OCI-LY7 (cell line): ENCODE measurements around the gene CCK. TPM values are rescaled to one million over a fixed set of nuclear protein-coding genes. Genes with fewer than 3 reads are reported as not detected.

ENCODE experiments used
- BruUV-seq: library from RNA; stranded (reverse); fragments of 400-500 nt; replicated peaks from 2 replicates; lab custom pipeline; 2021; lab: Mats Ljungman, UMichigan
- CTCF ChIA-PET: fragments of 300-600 bp; sonication (Branson Sonifier 250); formaldehyde crosslinking; loops from one replicate; lab custom pipeline; 2022; ENCODE audit warnings: antibody characterized with exemption; ENCODE audit not compliant: unreplicated experiment; lab: Charles Lee
- POLR2A ChIA-PET: fragments of 300-600 bp; sonication (Branson Sonifier 250); formaldehyde crosslinking; loops from one replicate; lab custom pipeline; 2022; ENCODE audit warnings: antibody characterized with exemption; lab: Charles Lee
- DNase-seq: peaks from one replicate; pipeline ENCODE4 v3.0.0-alpha.2; 2015; ENCODE audit warnings: low spot score
- H2AFZ ChIP-seq: fragments of 200-600 bp; sonication (generic), shearing (Covaris generic); 2 replicates; pipeline ENCODE4 v1.6.1; 2014; ENCODE audit warnings: mild to moderate bottlenecking, antibody characterized with exemption, low read length, moderate library complexity
- H3K27ac ChIP-seq: fragments of 200-600 bp; sonication (generic); 2 replicates; pipeline ENCODE4 v1.5.1; 2014; ENCODE audit warnings: mixed run types, low read depth, mild to moderate bottlenecking, moderate library complexity, low read length, inconsistent platforms; ENCODE audit not compliant: poor library complexity, severe bottlenecking
- H3K36me3 ChIP-seq: fragments of 200-600 bp; sonication (generic); 2 replicates; pipeline ENCODE4 v1.6.1; 2014; ENCODE audit warnings: mild to moderate bottlenecking, antibody characterized with exemption, low read length, moderate library complexity, mixed read lengths; ENCODE audit not compliant: insufficient read depth
- H3K4me1 ChIP-seq: fragments of 200-600 bp; sonication (generic); 2 replicates; pipeline ENCODE4 v1.5.1; 2014; ENCODE audit warnings: mild to moderate bottlenecking, low read length; ENCODE audit not compliant: insufficient read depth, poor library complexity, severe bottlenecking
- H3K4me2 ChIP-seq: fragments of 200-600 bp; sonication (generic); 2 replicates; pipeline ENCODE4 v1.6.1; 2014; ENCODE audit warnings: mild to moderate bottlenecking, low read length
- H3K4me3 ChIP-seq: fragments of 200-600 bp; sonication (generic); 2 replicates; pipeline ENCODE4 v1.5.1; 2014; ENCODE audit warnings: mild to moderate bottlenecking, low read depth, low read length; ENCODE audit not compliant: poor library complexity, severe bottlenecking
- H3K79me2 ChIP-seq: fragments of 200-600 bp; sonication (generic); 2 replicates; pipeline ENCODE4 v1.6.1; 2016; ENCODE audit warnings: low read depth, mild to moderate bottlenecking, low read length, moderate library complexity, mixed read lengths; ENCODE audit not compliant: insufficient read depth
- H3K9me2 ChIP-seq: fragments of 200-600 bp; sonication (generic); 2 replicates; pipeline ENCODE4 v1.6.1; 2016; ENCODE audit warnings: mild to moderate bottlenecking, low read length, mixed read lengths; ENCODE audit not compliant: insufficient read depth
- H3K9me3 ChIP-seq: fragments of 200-600 bp; sonication (generic); 2 replicates; pipeline ENCODE4 v1.6.1; 2014; ENCODE audit warnings: mild to moderate bottlenecking, mixed run types, low read length, mixed read lengths
- H4K20me1 ChIP-seq: fragments of 200-600 bp; sonication (generic); 2 replicates; pipeline ENCODE4 v1.6.1; 2014; ENCODE audit warnings: mild to moderate bottlenecking, antibody characterized with exemption, low read length, moderate library complexity, mixed read lengths; ENCODE audit not compliant: insufficient read depth
- CTCF ChIP-seq: fragments of 200-600 bp; sonication (generic); conservative IDR thresholded peaks from 2 replicates; pipeline ENCODE4 v1.5.1; 2014; ENCODE audit warnings: mild to moderate bottlenecking, antibody characterized with exemption, low read length, moderate library complexity, mixed read lengths
- EZH2phosphoT487 ChIP-seq: fragments of 200-600 bp; sonication (generic); IDR thresholded peaks from 2 replicates; pipeline ENCODE4 v1.6.1; 2018; ENCODE audit warnings: low read depth, borderline replicate concordance, mild to moderate bottlenecking, mixed run types, antibody characterized with exemption, low read length, moderate library complexity, mixed read lengths
- intact Hi-C: fragments of 100-400 bp; cut with micrococcal nuclease; formaldehyde crosslinking; loops from one replicate; pipeline ENCODE4 v1.10.0; 2022; ENCODE audit not compliant: unreplicated experiment
- total RNA-seq, 2 experiments: library from RNA; depleted of rRNA in 1 of 2; stranded (reverse); fragments of >200 nt in 1 of 2; shearing (Covaris generic) in 1 of 2; gene quantifications; 2 replicates each; pipeline ENCODE4 v1.2.3, GENCODE V29; 2014 to 2022

The CCK gene
- total RNA-seq, 2 experiments from 2014 or later: not detected

- peaks cover 3% of the 10 kb centered on the region for H3K4me1 ChIP-seq
- H3K4me2 ChIP-seq: no peak overlapping the region
- TF ChIP-seq EZH2phosphoT487: no peak
- no peak for TF ChIP-seq CTCF
- BruUV-seq: TSS peak; percentile 65
- no peak overlapping the region for H2AFZ ChIP-seq
- peaks cover 65% of the 10 kb centered on the region for H3K36me3 ChIP-seq
- H4K20me1 ChIP-seq: no peaks in the 10 kb centered on the region
- no peaks in the 10 kb centered on the region for H3K9me2 ChIP-seq
- DNase-seq: no peak
- intact Hi-C loops: no loop called here
- ChIA-PET CTCF (no interaction called here), POLR2A (interaction anchor here (0.7 to 1.4 kb wide), 2 partner anchors 95 to 105 kb away, joined by 3 read pairs; no protein-coding TSS in a partner anchor)
- H3K79me2 ChIP-seq: no peaks in the 10 kb centered on the region
- H3K9me3 ChIP-seq: no peaks in the 10 kb centered on the region
- no peak overlapping the region for H3K27ac ChIP-seq
- no peak overlapping the region for H3K4me3 ChIP-seq
These were observed 41.1 kb downstream of the CCK start for GRCh38 chr3:42224658-42225421.

GRCh38 chr3:42224178-42224577, 41.8 kb downstream of the CCK start:
- Histone ChIP-seq H3K9me3 (no peaks in the 10 kb centered on the region), H2AFZ (no peak overlapping the region), H3K79me2 (no peaks in the 10 kb centered on the region), H3K4me2 (no peak overlapping the region), H3K4me1 (peaks cover 3% of the 10 kb centered on the region), H3K4me3 (no peak overlapping the region), H3K36me3 (peaks cover 70% of the 10 kb centered on the region), H3K9me2 (no peaks in the 10 kb centered on the region), H4K20me1 (no peaks in the 10 kb centered on the region), H3K27ac (no peak overlapping the region)
- CTCF ChIA-PET: no interaction called here
- TF ChIP-seq EZH2phosphoT487 (no peak), CTCF (no peak)
- POLR2A ChIA-PET: interaction anchor here (0.7 to 1.4 kb wide), 2 partner anchors 94 to 105 kb away, joined by 3 read pairs; no protein-coding TSS in a partner anchor
- no TSS peak for BruUV-seq
- DNase-seq: no peak
- intact Hi-C loops: no loop called here
